ENCODE data around the gene LYVE1. TPM values are rescaled to one million over a fixed set of nuclear protein-coding genes. Genes with fewer than 3 reads are reported as not detected.

LYVE1 gene
- total and polyA plus RNA-seq, 9 donors = 19.0 to 159 (median 34.5) TPM

GRCh38 chr11:10518123-10518522, 50.3 kb downstream of the LYVE1 start:
- H3K4me1 ChIP-seq (ENCODE audit: insufficient read depth) = peaks cover 2% of the 10 kb centered on the region
- H3K36me3 ChIP-seq = no peaks in the 10 kb centered on the region
- no peak for DNase-seq
- no peak for TF ChIP-seq POLR2A (IDR thresholded peaks at IDR 0.05)
- no peak for TF ChIP-seq EP300 (IDR thresholded peaks at IDR 0.05)
- TF ChIP-seq CTCF (IDR thresholded peaks at IDR 0.05) = no peak
- H3K27me3 ChIP-seq = no peaks in the 10 kb centered on the region
- no peak overlapping the region for H3K4me3 ChIP-seq
- no peaks in the 10 kb centered on the region for H3K9me3 ChIP-seq
- no peak overlapping the region for H3K27ac ChIP-seq
- intact Hi-C loops (cut with DNase I) = loop anchor here in 1 of 4 donors (10.0 kb wide), 1 partner anchor 217 kb away; no protein-coding TSS in a partner anchor

GRCh38 chr11:10515418-10515817, 53.0 kb downstream of the LYVE1 start:
- H3K36me3 ChIP-seq = no peaks in the 10 kb centered on the region
- no peak overlapping the region for H3K27ac ChIP-seq
- H3K4me3 ChIP-seq = no peak overlapping the region
- no peak for DNase-seq
- WGBS, 3 donors = 92 to 96% (median 96%) methylated on average over 3 of the region's 3 CpGs
- peaks cover 2% of the 10 kb centered on the region for H3K4me1 ChIP-seq (ENCODE audit: insufficient read depth)
- no peaks in the 10 kb centered on the region for H3K27me3 ChIP-seq
- TF ChIP-seq CTCF (IDR thresholded peaks at IDR 0.05) (no peak), POLR2A (IDR thresholded peaks at IDR 0.05) (no peak), EP300 (IDR thresholded peaks at IDR 0.05) (no peak)
- intact Hi-C loops (cut with DNase I) = loop anchor here in 1 of 4 donors (10.0 kb wide), 1 partner anchor 219 kb away; no protein-coding TSS in a partner anchor
- no peaks in the 10 kb centered on the region for H3K9me3 ChIP-seq

- H3K4me1 ChIP-seq (ENCODE audit: insufficient read depth) = peaks cover 2% of the 10 kb centered on the region
- TF ChIP-seq EP300 (IDR thresholded peaks at IDR 0.05) (no peak), CTCF (IDR thresholded peaks at IDR 0.05) (no peak), POLR2A (IDR thresholded peaks at IDR 0.05) (no peak)
- no peaks in the 10 kb centered on the region for H3K36me3 ChIP-seq
- 44 to 68% (median 46%) methylated on average over 2 of the region's 2 CpGs for WGBS, 3 donors
- intact Hi-C loops (cut with DNase I) = loop anchor here in 1 of 4 donors (10.0 kb wide), 1 partner anchor 220 kb away; no protein-coding TSS in a partner anchor
- H3K4me3 ChIP-seq = no peak overlapping the region
- peak in 1 of 5 donors; percentile 8 for DNase-seq
- H3K9me3 ChIP-seq = no peaks in the 10 kb centered on the region
- no peaks in the 10 kb centered on the region for H3K27me3 ChIP-seq
- H3K27ac ChIP-seq = no peak overlapping the region
Observed at GRCh38 chr11:10514709-10515108, 53.8 kb downstream of the LYVE1 start.

GRCh38 chr11:10514202-10514601, 54.3 kb downstream of the LYVE1 start:
- TF ChIP-seq EP300 (IDR thresholded peaks at IDR 0.05) = no peak
- TF ChIP-seq POLR2A (IDR thresholded peaks at IDR 0.05) = no peak
- peak in 2 of 3 donors; percentile 8 to 40 for TF ChIP-seq CTCF (IDR thresholded peaks at IDR 0.05)
- no peak overlapping the region for H3K4me3 ChIP-seq
- H3K27ac ChIP-seq = no peak overlapping the region
- WGBS, 3 donors = 8 to 23% (median 18%) methylated on average over 2 of the region's 2 CpGs
- no peaks in the 10 kb centered on the region for H3K36me3 ChIP-seq
- H3K9me3 ChIP-seq = no peaks in the 10 kb centered on the region
- no peaks in the 10 kb centered on the region for H3K27me3 ChIP-seq
- DNase-seq = no peak
- intact Hi-C loops (cut with DNase I) = loop anchor here in 1 of 4 donors (10.0 kb wide), 1 partner anchor 221 kb away; no protein-coding TSS in a partner anchor
- H3K4me1 ChIP-seq (ENCODE audit: insufficient read depth) = peaks cover 2% of the 10 kb centered on the region
